Measurements from ENCODE around the gene GAS2L2.

DNA sequence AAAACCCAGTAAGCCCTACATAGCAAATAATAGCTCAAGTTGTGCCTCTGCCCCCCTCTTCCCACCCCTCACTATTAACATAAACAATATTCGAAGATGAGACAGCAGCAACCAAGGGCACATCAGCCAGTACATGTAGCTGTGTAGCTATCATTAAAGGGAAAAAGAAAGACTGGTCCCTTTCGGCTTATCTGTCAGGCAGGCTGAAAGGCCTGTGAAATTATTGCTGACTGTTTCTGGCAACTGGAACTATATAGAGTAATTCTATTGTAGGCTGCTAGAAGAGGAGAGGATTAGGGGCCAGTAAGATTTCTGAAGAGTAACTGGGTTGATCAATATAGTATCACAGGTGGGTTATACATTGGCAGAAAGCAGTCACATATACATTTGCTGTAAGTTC, 58.1 kb downstream of the GAS2L2 start:
- TF ChIP-seq PPARA (CRISPR knock-in tag; IDR thresholded peaks at IDR 0.05; ENCODE audit: borderline replicate concordance), result no peak
- TF ChIP-seq CSDC2 (CRISPR knock-in tag; IDR thresholded peaks at IDR 0.05), result no peak
- TF ChIP-seq, protein P1, sequence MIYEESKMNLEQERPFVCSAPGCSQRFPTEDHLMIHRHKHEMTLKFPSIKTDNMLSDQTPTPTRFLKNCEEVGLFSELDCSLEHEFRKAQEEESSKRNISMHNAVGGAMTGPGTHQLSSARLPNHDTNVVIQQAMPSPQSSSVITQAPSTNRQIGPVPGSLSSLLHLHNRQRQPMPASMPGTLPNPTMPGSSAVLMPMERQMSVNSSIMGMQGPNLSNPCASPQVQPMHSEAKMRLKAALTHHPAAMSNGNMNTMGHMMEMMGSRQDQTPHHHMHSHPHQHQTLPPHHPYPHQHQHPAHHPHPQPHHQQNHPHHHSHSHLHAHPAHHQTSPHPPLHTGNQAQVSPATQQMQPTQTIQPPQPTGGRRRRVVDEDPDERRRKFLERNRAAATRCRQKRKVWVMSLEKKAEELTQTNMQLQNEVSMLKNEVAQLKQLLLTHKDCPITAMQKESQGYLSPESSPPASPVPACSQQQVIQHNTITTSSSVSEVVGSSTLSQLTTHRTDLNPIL (CRISPR knock-in tag; IDR thresholded peaks at IDR 0.05; ENCODE audit: low read depth), result no peak
- no peak for TF ChIP-seq TOX (CRISPR knock-in tag; IDR thresholded peaks at IDR 0.05; ENCODE audit: borderline replicate concordance)
- TF ChIP-seq OSR1 (CRISPR knock-in tag; IDR thresholded peaks at IDR 0.05), result no peak
- TF ChIP-seq, protein P2, sequence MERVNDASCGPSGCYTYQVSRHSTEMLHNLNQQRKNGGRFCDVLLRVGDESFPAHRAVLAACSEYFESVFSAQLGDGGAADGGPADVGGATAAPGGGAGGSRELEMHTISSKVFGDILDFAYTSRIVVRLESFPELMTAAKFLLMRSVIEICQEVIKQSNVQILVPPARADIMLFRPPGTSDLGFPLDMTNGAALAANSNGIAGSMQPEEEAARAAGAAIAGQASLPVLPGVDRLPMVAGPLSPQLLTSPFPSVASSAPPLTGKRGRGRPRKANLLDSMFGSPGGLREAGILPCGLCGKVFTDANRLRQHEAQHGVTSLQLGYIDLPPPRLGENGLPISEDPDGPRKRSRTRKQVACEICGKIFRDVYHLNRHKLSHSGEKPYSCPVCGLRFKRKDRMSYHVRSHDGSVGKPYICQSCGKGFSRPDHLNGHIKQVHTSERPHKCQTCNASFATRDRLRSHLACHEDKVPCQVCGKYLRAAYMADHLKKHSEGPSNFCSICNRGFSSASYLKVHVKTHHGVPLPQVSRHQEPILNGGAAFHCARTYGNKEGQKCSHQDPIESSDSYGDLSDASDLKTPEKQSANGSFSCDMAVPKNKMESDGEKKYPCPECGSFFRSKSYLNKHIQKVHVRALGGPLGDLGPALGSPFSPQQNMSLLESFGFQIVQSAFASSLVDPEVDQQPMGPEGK (CRISPR knock-in tag; IDR thresholded peaks at IDR 0.05; ENCODE audit: borderline replicate concordance), result no peak
